GM19452 (cell line): ENCODE data around the gene STYXL1.

ENCODE experiments used
- ATAC-seq: cut with Tn5 transposase; IDR thresholded peaks from one replicate; pipeline ENCODE4 v1.9.1; 2021; ENCODE audit not compliant: unreplicated experiment

STYXL1 gene

DNA sequence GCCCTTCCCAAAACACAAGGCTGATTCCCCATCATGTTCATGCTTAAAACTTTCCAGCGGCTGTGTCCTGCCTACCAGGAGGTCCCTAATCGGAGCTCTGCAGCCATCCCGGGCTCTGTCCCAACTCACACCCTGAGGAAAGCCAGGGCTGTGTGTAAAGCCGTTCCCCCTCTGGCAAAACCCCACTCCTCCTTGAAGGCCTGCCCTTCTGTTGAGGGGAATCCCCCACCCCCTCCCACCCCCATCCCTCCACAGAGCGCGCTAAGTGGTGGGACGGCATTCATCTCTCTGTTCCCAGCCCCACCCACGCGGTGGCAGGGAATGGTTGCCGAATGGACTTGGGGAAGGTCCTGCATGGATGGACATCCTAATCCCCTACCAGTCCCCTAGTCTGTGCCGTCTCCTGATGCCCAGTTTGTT is 52.7 kb downstream of the STYXL1 start:
- no peak for ATAC-seq

DNA sequence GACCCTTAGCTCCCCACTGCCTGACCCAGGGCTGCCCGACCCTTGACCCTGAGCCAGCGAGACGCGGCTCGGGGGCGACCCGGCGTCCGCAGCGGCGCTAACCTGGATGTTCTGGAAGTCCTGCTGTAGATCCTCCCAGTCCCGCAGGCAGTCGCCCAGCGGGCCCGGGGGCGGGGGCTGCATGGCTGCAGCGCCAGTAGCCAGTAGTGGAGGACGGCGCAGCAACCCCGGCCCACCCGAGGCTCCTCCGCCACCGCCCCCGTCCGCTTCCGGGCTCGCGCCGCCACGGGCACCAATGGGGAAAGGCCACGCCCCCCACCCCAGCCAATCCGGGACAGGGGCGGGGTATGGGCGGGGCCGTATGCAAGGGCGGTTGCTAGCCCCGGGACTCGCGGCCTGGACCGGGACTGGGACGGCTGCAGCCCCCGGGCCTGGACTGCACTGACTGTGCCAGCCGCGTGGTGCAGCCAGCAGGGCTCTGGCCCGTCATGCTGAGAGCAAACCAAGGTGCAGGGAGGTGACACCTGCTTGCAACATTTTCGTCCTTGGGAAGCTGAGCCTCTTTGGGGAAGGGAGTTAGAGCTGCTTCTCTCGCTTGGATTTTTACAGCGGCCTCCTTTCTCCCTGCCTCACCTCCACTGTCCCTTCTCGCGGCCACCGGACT is 53.3 kb downstream of the STYXL1 start, which contains the start of gene TMEM120A:
Gene TMEM120A (minus strand): TSS at position 208 of the 664 bp plus-strand sequence. CDS start 25 bp downstream, at position 183.
- ATAC-seq = peak; percentile 98

DNA sequence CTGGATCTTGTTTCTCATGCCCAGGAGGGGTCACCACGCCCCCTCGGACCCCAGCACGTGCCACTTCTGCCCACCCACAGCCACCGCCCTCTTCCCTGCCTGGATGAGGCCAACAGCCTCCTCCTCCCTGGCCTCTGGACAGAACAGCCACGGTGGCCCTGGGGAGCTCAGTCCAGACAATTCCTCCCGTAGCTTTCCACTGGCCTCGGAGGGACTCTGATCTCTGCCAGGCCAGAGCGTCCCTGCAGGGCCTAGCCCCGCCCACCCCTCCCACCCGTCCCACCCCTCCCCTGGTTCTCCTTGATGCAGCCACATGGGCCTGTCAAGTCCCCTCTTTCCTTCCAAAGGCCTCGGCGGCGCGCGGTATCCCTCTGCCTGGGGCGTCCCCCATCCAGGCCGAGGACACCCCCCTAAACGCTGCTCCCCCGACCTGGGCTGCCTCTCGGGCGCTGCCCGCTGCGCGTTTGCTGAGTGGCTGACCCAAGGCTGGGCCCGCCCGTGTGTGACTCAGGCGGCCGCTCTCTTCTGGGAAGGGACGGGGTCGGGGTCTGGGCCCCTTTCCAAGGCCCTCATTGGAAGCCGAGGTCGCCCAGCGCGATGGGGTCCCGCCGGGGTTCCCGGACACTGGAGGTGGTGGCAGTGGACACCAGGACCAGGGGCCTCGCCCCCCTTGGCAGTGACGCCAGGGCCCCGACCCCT is 54.0 kb downstream of the STYXL1 start:
- peak; percentile 16 for ATAC-seq

DNA sequence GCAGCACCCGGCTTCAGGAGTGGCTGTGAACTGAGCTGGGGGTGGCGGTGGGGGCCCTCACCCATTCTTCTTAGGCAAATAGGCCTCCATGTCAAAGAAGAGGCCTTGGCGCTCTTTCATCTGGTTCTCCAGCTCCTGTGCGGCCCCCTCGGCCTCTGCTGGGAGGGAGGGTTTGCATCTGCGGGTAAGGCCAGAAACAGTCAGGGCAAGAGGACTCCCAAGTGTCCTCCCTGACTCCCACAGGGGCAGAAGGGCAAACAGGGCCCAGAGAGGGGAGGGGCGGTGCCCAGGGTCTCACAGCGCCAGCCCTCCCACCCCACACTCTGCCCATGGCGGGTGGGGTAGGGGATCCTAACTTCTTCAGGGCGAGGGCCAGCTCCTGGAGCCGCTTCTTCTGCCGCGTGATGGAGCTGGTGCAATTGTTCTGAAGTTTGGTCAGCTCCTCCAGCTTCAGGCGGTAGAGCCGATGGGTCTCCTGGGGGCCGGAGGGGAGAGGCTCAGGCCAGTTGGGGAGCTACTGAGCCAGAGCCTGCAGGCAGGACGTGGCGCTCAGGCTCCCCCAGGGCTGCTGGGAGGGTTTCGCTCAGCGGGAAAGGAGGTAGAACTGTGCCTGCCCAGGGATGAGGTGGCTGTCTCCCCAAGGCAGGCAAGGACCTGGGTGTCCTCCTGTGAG is 55.6 kb downstream of the STYXL1 start:
- ATAC-seq = no peak

DNA sequence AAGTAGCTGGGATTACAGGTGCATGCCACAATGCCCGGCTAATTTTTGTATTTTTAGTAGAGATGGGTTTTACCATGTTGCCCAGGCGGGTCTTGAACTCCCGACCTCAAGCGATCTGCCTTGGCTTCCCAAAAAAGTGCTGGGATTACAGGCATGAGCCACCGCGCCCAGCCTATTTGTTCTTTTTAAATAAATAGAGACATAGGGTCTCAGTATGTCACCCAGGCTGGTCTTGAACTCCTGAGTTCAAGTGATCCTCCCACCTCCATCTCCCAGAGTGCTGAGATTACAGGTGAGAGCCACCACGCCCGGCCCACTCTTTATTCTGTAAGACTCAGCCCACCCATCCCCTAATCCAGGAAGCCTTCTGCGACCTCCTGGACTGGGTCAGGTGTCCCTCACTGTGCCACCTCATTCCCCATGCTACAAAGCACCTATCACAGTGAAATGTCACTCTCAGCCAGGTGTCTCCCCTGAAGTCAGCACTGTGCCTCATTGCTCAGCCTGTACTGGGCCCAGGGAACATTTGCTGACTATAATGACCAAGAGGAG is 56.2 kb downstream of the STYXL1 start:
- no peak for ATAC-seq

DNA sequence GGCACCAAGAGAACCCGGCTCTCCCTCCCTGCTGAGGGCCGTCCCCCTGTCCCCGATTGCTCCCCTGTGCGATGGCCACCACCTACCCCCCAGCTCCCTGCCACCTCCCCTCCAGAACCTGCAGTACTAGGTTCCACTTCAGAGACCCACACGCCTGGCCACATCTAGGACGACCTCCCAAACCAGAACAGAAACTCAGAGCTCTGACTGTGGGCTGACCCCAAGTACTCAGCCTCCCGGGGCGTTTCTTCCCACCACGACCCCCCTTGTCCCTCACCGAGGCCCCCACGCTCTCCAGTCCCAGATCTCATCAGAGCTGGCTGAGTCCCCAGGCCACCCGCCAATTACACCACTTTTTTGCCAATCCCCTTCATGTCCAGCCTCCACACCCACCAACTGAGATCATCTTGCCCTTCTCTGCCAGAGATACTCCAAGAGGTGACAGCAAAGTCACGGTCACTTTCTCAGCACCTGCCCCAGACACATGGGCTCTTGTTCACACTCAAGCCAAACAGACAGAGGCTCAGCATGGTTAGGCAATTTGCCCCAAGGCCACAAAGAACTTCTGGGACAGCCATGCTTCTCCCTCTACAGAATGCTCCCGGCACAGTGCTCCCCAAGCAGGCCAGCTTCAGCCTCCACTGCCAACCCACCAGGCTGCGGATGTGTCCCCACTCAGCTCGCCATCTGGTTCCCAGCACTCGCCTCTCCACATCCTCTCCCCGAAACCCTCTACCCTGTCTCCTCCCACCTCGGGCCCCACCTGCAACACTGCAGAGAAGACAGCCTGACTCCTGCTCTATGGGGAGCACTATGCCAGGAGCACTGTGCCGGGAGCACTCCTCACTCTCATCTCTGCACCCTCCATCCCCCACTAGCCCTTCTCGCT is 58.1 kb downstream of the STYXL1 start:
- no peak for ATAC-seq

DNA sequence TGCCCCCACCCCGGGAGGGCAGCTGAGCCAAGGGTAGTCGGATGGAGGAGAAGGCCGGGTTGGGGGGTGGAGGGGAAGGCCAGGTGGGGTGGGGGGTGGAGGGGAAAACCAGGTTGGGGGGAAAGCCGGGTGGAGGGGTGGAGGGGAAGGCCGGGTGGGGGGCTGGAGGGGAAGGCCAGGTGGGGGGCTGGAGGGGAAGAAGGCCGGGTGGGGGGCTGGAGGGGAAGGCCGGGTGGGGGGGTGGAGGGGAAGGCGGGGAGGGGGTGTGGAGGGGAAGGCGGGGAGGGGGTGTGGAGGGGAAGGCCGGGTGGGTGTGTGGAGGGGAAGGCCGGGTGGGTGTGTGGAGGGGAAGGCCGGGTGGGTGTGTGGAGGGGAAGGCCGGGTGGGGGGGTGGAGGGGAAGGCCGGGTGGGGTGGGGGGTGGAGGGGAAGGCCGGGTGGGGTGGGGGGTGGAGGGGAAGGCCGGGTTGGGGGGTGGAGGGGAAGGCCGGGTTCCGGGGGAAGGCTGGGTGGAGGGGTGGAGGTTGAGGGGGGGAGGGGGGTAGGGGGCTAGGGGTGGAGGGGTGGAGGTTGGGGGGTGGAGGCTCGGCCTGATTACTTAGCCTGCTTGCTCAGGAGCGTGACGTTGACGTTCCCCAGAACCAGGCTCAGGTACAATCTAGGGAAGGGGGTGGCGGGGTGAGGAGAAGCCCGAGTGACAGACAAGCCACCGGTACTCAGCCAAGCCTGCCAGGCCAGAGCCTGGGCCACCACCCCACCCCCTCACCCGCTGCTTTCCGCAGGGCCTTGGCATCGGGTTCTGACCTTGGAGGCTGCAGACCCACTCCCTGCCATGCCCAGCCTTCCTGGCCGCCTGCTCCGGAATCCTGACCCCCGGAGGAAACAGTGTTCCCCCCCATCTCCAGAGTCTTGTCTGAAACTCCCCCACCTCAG is 59.0 kb downstream of the STYXL1 start:
- no peak for ATAC-seq

DNA sequence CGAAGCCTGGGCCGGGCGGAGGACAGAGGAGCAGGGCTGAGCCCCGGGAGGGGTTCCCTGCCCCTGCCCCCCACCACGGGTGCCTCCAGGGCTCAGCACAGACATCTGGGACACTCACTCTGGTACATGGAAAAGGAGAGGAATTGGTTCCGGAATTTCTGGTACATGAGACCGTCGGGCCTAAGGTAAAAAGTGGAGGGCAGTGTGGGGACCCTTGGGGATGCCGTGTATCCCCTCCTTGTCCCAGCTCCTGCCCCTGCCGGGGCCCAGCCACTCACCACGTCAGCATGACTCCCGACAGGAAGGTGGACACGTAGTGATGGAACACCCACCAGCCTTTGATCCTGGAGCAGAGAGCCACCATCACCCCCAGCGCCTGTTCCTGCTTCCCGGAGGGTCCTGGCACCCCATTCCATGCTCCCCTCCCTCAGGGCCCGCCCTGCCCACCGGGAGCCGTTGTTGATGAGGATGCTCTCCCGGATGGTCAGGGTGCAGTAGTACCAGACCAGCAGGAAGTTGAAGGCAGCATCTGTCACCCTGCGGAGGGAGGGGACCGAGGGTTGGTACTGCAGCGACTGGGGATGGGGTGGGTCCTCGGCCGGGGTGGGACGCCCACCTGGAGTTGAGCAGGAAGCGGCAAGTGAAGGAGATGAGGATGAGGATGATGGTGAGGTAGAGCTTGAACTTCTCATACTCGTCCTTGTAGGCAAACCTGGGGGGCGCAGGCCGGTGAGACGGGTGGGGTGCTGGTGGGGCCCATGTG is 59.8 kb downstream of the STYXL1 start:
- ATAC-seq = no peak

DNA sequence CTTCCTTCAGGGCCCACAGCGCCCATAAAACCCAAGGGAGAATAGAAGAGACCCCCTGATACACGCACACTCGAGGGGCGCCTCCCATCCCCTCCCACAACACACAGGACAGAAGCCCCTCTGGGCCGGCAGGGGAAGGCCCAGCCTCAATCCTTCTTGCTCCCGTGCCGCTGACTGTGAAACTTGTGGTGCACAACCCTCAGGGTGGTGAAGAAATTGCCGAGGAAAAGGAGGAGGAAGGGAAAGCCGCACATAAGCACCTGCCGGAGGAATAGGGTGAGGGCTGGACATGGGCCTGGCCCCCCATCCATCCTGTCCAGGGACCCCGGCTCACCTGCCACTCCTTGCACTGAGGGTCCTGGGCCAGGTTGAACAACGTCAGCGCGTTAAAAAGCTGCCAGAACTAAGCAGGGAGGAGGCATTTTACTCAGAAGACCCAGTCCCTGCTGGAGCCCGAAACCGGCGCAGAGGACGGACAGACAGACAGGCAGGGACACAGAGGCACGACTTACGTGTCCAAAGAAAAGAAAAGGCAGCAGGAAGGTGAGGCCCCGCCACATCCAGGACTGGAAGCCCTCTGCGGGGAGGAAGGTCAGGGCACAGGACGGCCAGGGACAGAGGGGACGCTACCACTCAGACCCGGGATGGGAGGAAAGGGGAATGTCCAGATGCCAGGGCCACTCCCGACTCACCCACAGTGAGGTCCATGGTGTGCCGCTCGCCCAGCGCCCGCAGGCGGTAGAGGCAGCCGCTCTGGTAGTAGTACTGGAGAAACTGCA is 60.6 kb downstream of the STYXL1 start:
- ATAC-seq = no peak

DNA sequence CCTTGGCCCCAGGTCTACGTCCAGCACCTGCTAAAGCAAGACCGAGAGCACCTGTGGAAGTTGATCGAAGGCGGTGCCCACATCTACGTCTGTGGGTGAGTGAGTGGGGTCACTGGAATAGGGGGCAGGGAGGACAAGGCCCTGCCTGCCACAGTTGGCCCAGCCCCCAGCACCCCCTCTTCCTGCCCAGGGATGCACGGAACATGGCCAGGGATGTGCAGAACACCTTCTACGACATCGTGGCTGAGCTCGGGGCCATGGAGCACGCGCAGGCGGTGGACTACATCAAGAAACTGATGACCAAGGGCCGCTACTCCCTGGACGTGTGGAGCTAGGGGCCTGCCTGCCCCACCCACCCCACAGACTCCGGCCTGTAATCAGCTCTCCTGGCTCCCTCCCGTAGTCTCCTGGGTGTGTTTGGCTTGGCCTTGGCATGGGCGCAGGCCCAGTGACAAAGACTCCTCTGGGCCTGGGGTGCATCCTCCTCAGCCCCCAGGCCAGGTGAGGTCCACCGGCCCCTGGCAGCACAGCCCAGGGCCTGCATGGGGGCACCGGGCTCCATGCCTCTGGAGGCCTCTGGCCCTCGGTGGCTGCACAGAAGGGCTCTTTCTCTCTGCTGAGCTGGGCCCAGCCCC is 61.5 kb downstream of the STYXL1 start:
- no peak for ATAC-seq

DNA sequence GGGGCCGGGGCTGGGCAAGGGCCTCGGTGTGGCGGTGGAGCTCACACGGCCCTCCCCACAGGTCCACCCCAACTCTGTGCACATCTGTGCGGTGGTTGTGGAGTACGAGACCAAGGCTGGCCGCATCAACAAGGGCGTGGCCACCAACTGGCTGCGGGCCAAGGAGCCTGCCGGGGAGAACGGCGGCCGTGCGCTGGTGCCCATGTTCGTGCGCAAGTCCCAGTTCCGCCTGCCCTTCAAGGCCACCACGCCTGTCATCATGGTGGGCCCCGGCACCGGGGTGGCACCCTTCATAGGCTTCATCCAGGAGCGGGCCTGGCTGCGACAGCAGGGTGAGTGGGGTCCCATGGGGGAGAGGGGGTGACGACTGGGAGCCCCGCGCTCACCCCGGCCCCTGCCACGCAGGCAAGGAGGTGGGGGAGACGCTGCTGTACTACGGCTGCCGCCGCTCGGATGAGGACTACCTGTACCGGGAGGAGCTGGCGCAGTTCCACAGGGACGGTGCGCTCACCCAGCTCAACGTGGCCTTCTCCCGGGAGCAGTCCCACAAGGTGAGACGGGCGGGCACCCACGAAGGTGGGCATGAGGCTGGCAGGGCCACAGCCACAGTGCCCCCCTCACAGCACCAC is 62.2 kb downstream of the STYXL1 start:
- ATAC-seq = no peak

DNA sequence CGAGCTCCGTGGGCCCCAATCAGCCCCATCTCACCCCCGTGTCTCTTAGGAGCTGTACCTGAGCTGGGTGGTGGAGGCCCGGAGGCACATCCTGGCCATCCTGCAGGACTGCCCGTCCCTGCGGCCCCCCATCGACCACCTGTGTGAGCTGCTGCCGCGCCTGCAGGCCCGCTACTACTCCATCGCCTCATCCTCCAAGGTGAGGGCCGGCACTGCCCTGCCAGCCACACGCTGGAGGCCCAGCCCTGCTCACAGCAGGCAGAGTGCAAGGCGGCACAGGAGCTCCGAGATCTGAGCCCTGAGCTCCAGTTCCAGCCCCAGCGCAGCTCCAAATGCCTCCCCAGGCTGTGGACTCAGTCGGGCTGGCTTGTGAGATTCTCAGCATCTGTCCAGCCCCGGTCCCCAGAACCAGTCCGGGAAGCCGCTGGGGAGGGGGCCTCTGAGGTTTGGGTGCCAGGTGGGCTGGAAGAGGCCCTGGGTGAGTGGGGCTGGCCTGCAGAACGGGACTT is 62.7 kb downstream of the STYXL1 start:
- ATAC-seq = no peak

DNA sequence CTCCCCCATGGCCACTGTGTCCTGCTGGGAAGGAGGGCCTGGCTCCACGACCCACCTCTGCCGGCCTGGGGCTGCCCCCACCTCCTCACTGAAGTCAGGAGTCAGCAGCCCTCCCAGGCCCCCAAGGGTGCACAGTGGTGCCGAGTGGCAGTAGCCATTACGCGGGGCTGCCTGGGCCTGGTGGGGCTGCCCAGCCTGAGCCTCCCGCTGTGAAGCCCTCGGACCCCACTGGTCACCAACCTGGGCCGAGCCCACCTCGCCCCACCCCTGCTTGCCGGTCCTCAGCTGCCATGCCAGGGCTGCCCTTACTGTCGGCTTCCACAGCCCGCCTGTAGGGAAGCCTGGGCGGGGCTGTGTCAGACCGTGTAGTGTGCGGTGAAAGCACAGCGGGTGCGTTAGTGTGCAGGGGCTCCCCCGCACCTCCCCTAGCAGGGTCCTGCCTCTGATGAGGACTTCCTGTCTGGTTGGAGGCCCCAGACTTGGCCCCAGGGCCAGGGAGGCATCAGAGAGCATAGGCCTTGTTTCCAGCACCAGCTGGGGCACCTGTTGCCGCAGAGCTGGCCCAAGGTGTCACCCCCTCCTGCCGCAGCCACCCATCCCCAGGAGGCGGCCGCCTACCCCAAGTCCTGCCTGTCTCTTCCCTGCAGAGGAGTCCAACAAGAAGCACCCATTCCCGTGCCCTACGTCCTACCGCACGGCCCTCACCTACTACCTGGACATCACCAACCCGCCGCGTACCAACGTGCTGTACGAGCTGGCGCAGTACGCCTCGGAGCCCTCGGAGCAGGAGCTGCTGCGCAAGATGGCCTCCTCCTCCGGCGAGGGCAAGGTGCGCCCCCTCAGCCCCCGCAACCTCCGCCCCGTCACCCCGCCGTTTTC is 63.4 kb downstream of the STYXL1 start:
- ATAC-seq = no peak

DNA sequence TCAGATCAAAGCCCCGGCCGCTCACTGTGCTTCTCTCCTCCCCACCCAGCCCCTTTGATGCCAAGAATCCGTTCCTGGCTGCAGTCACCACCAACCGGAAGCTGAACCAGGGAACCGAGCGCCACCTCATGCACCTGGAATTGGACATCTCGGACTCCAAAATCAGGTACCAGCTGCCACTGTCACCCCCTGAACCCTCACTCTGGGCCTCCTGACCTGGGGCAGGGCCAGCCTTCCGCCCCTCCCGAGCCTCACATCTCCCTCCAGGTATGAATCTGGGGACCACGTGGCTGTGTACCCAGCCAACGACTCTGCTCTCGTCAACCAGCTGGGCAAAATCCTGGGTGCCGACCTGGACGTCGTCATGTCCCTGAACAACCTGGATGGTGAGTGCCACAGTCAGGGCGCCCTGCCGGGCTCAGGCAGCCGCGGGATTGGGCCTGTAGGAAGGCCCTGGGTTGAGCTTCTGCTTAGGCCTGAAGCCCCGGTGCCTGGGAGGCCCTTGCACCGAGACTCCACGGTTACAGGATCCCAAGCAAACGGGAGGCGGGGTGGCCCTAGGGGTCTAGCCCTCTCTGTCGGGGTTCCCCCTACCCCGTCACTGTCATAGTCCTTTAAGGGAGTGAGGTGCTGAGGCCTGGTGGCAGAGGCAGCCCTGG is 64.2 kb downstream of the STYXL1 start:
- ATAC-seq = no peak

DNA sequence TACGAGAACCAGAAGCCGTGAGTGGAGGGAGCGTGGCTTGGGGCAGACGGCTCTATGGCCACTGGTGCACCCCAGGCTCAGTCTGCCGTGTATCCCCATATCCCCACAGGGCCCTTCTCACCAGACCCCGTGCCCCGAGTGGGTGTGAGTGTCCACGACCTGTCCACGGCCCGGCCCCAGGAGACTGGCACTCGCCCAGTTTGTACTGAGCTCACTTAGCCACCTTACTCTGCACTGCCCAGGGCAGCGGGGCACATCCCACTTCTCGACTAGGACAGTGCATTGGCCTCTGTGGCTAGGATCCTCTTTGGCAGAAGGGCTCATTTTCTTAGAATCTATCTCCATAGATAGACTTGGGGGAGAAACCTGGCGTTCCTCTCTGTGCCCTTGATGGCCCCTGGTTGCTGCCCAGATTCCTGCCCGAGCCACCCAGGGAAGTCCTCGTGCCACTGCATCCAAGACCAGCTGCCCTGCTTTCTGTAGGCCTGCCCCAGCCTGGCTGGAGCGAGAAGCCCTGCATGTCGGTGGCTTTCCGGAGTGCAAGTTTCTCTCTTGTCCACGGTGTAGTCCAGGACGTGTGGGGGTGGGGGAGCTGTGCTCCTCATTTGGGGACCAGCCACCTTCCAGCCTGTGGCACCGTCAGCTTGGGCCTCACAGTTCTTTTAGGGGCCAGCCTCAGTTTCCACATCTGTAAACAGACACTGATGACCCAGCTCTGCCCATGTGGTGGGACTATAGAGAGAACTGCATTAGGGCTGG is 65.3 kb downstream of the STYXL1 start:
- ATAC-seq = no peak
